ENCODE data around the gene APIP.

The APIP gene

GRCh38 chr11:34881900-34882299 lies 34.3 kb downstream of the APIP start:
- DNase-seq, result no peak

GRCh38 chr11:34877375-34877975 lies 38.7 kb downstream of the APIP start:
- DNase-seq, result no peak

GRCh38 chr11:34874202-34874601 lies 42.0 kb downstream of the APIP start:
- DNase-seq, result no peak

GRCh38 chr11:34870548-34871196 lies 45.5 kb downstream of the APIP start:
- DNase-seq, result no peak

DNA sequence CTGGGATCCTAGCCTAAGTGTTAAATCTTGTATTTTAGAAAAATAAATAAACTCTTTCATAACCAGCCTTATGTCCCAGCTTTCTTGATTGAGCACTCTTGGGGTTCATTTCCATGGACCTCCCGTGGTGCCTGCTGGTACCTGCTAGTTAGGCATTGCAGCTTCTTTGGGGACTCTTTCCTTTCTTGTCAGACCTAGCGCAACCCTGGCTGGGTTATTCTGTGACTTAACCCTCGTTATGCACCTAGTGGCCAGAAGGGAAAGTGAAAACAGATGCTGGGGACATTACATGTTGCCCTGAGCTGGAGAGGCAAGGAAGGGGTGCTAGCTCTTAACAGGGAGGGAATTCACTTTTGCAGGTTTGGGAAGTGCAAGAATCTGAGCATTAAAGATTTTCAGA lies 46.8 kb downstream of the APIP start:
- no peak for DNase-seq

GRCh38 chr11:34866375-34866774 lies 49.8 kb downstream of the APIP start:
- DNase-seq, result no peak

- no peak for DNase-seq
Observed at GRCh38 chr11:34865261-34865660, 50.9 kb downstream of the APIP start.

DNA sequence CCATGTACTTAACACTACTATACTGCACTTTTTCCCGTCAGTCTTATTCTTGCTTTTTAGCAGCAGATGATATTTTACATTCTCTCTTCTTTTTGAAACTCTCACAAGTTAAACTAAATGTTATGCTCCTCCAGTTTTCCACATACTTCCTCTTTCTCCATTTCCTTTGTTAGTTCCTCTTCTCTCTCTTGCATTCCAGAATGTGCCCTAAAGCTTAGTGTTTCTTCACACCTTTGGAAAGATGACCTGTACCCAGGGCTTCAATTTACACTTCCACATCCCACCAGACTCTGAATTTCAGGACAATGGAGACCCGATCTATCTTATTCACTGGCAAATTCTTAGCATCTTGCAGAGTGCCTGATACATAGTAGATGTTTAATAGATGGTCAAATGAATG lies 51.8 kb downstream of the APIP start:
- no peak for DNase-seq

- DNase-seq, result no peak
Observed at GRCh38 chr11:34863048-34863447, 53.1 kb downstream of the APIP start.

GRCh38 chr11:34860518-34860917 lies 55.7 kb downstream of the APIP start:
- DNase-seq, result no peak

GRCh38 chr11:34860034-34860433 lies 56.1 kb downstream of the APIP start:
- DNase-seq, result no peak

GRCh38 chr11:34859496-34859895 lies 56.7 kb downstream of the APIP start:
- DNase-seq, result no peak

DNA sequence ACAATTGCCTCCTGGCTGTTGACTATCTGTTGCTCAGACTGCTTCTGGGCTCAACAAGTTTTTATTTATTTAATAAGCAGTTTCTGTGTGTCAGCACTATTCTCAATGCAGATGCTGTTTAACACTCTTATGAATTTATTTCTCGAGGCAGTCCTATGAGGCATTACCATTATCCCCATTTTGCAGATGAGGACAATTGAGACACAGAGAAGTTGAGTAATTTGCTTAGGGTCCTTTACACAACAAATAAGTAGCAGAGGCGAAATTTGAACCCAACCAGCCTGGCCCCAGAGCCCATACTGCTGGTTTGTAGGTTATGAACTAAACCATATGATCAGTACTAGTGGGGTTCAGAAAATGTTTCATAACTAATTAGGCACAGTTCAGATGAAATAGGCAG lies 58.7 kb downstream of the APIP start:
- no peak for DNase-seq

DNA sequence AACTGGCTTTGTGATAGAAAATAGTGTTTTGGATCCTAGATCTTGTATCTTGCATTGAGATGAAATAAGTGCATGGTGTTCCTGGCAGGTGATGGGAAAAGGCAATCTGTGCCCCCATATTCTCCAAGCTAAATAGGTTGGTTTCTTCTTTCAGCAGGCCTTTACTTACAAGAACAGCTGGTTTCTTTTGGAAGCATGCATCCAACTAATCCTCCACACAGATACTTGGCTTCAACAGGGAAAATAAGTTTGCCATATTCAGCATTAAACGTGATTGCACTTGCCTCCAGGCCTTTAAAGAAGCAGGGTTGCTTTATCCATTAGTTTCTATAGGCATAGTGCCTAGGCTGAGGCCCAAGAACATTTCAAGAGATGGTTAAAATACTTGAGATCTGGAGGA lies 59.9 kb downstream of the APIP start:
- no peak for DNase-seq

DNA sequence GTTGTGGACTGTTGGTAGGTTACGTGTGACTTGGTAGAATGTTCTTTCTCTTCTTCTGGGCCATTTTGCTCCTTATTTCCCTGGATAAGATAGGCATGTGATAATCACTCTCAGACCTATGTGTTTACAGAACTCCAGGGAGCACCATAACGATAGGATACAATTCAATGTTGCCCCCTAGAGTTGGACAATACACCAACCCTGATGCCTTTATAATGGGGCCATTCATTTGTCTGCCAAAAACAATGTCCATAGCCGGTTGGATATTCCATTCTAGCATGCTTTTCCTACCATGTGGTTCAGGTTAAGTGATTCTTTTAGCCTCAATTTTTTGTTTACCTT lies 60.5 kb downstream of the APIP start:
- DNase-seq, result no peak

GRCh38 chr11:34855021-34855753 lies 61.0 kb downstream of the APIP start:
- DNase-seq, result no peak

DNA sequence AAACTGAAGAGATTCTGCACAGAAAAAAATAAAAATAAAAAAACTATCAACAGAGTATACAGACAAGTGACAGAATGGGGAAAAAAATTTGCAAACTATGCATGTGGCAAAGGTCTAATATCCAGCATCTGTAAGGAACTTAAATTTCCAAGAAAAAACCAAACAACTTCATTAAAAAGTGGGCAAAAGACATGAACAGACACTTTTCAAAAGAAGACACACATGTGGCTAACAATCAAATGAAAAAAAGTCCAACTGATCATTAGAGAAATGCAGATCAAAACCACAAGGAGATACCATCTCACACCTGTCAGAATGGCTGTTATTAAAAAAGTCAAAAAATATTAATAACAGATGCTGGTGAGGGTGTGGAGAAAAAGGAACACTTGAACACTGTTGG lies 64.3 kb downstream of the APIP start:
- no peak for DNase-seq

GRCh38 chr11:34850334-34850733 lies 65.8 kb downstream of the APIP start:
- DNase-seq, result no peak

DNA sequence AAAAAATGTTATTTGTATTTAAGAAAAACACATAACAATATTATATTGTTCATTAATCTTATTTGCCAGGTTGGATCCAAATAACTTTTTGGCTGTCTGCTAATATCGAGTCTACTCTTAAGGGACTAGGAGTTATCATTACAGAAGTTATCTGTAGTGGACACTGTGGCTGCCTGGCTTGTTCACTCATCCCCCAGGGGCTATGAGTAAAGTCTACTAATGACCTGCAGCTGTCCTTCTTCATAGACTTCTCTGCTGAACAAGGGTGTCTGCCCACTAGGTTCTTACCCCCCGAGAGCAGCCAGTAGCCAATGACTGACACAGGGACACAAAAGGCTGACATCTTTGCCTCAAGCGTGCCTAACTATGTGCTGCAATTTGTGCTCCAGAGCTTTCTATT lies 69.7 kb downstream of the APIP start:
- no peak for DNase-seq

DNA sequence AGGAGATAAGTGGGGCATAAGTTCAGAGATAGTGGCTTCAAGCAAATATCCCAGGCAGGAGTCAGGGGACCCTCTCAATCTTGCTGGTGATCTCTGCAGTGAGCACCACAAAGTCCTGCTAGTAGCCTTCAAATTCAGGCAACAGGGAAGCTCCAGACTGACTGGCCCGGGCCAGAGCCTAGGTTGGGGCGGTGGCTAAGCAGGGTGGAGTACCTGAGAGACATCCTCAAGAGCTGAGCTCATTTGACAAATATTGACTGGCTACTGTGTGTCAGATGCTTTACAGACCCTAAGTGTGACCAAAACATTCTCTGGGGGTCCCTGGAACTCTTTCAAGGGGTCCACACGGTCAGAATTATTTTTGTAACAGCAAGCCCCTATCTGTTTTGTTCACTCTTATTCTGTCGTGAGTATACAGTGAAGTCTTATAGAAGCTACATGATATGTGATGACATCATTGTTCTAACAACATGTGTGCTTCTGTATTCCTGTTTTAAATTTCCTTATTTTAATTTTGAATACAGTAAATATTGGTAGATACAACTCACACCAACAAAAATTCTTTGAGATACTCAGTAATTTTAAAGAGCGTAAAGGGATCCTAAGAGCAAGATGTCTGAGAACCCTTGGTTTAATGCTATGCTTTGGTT lies 71.6 kb downstream of the APIP start:
- DNase-seq, result no peak

- no peak for DNase-seq
Observed at GRCh38 chr11:34843271-34843670, 72.9 kb downstream of the APIP start.

- DNase-seq, result no peak
Observed at GRCh38 chr11:34840736-34841386, 75.3 kb downstream of the APIP start.

GRCh38 chr11:34839969-34840368 lies 76.2 kb downstream of the APIP start:
- DNase-seq, result no peak

Measured in NCI-H187 (cell line).